IMR-90 (cell line): Measurements from ENCODE around the gene KRCC1. TPM values are rescaled to one million over a fixed set of nuclear protein-coding genes. Genes with fewer than 3 reads are reported as not detected.

Experiments used
- ATAC-seq: fragments of 200-7000 bp; cut with Tn5 transposase; 2 replicates; pipeline ENCODE4 v1.9.1; 2020; ENCODE audit warnings: low read depth, mild to moderate bottlenecking, moderate library complexity
- BruUV-seq: library from RNA; stranded (reverse); fragments of 400-500 nt; replicated peaks from 2 replicates; lab custom pipeline; 2021; lab: Mats Ljungman, UMichigan
- CTCF ChIA-PET: fragments of 300-600 bp; formaldehyde crosslinking; extraction: SDS; loops from one replicate; lab custom pipeline; 2021; ENCODE audit warnings: antibody characterized with exemption; lab: Yijun Ruan, JAX
- POLR2A ChIA-PET: fragments of 300-600 bp; sonication (Branson Sonifier 250); formaldehyde crosslinking; loops from one replicate; lab custom pipeline; 2022; ENCODE audit warnings: antibody characterized with exemption; ENCODE audit not compliant: unreplicated experiment; lab: Charles Lee
- DNase-seq: peaks from one replicate; pipeline ENCODE4 v3.0.0; 2013
- H2AFZ ChIP-seq: replicated peaks from 2 replicates; pipeline ENCODE3; 2013; ENCODE audit warnings: low read length, mild to moderate bottlenecking; ENCODE audit not compliant: poor library complexity
- H2AK5ac ChIP-seq: 2 replicates; pipeline ENCODE4 v1.6.1; 2013; ENCODE audit warnings: low read depth, low read length, inconsistent platforms
- H2AK9ac ChIP-seq: replicated peaks from 2 replicates; pipeline ENCODE3; 2013; ENCODE audit warnings: mild to moderate bottlenecking, low read depth, low read length, moderate library complexity; ENCODE audit not compliant: poor library complexity
- H2BK120ac ChIP-seq: 2 replicates; pipeline ENCODE4 v1.6.1; 2013; ENCODE audit warnings: low read depth, low read length, inconsistent platforms
- H2BK15ac ChIP-seq: 3 replicates; pipeline ENCODE4 v1.6.1; 2013; ENCODE audit warnings: low read depth, low read length, inconsistent platforms
- H2BK20ac ChIP-seq: 2 replicates; pipeline ENCODE4 v1.6.1; 2013; ENCODE audit warnings: low read depth, mild to moderate bottlenecking, inconsistent platforms, low read length, moderate library complexity
- H2BK5ac ChIP-seq: 2 replicates; pipeline ENCODE4 v1.6.1; 2013; ENCODE audit warnings: mild to moderate bottlenecking, low read depth, low read length, inconsistent platforms; ENCODE audit not compliant: poor library complexity, severe bottlenecking
- H3K14ac ChIP-seq: replicated peaks from 2 replicates; pipeline ENCODE4 v1.6.1; 2013; ENCODE audit warnings: low read depth, low read length, inconsistent platforms
- H3K18ac ChIP-seq: 2 replicates; pipeline ENCODE4 v1.6.1; 2013; ENCODE audit warnings: low read depth, low read length, control low read depth
- H3K23ac ChIP-seq: 2 replicates; pipeline ENCODE4 v1.6.1; 2013; ENCODE audit warnings: low read depth, low read length, inconsistent platforms
- H3K27ac ChIP-seq: 2 replicates; pipeline ENCODE4 v1.5.1; 2013; ENCODE audit warnings: mild to moderate bottlenecking, control low read depth, low read length; ENCODE audit not compliant: insufficient read depth
- H3K27me3 ChIP-seq: 2 replicates; pipeline ENCODE4 v1.6.1; 2013; ENCODE audit warnings: low read length; ENCODE audit not compliant: control insufficient read depth, insufficient read depth
- H3K36me3 ChIP-seq: 2 replicates; pipeline ENCODE4 v1.6.1; 2013; ENCODE audit warnings: low read length, mixed read lengths; ENCODE audit not compliant: control insufficient read depth, insufficient read depth
- H3K4ac ChIP-seq: 2 replicates; pipeline ENCODE4 v1.6.1; 2013; ENCODE audit warnings: low read depth, low read length, inconsistent platforms
- H3K4me1 ChIP-seq: 2 replicates; pipeline ENCODE4 v1.6.1; 2013; ENCODE audit warnings: low read length, mixed read lengths; ENCODE audit not compliant: control insufficient read depth, insufficient read depth
- H3K4me2 ChIP-seq: 2 replicates; pipeline ENCODE4 v1.6.1; 2013; ENCODE audit warnings: low read depth, mild to moderate bottlenecking, control low read depth, low read length, moderate library complexity
- H3K4me3 ChIP-seq: 2 replicates; pipeline ENCODE4 v1.5.1; 2013; ENCODE audit warnings: low read depth, mild to moderate bottlenecking, control low read depth, low read length, moderate library complexity; ENCODE audit not compliant: insufficient read depth
- H3K56ac ChIP-seq: 2 replicates; pipeline ENCODE4 v1.6.1; 2013; ENCODE audit warnings: low read length, inconsistent platforms; ENCODE audit not compliant: insufficient read depth; ENCODE audit errors: extremely low read depth
- H3K79me1 ChIP-seq, 2 experiments: 2 replicates each; pipeline ENCODE4 v1.6.1; 2013; ENCODE audit warnings: low read length in 2 of 2, inconsistent platforms in 1 of 2, low read depth in 1 of 2
- H3K9ac ChIP-seq: 2 replicates; pipeline ENCODE4 v1.6.1; 2013; ENCODE audit warnings: low read depth, low read length, control low read depth
- H3K9me1 ChIP-seq: 2 replicates; pipeline ENCODE4 v1.6.1; 2013; ENCODE audit warnings: low read length, inconsistent platforms; ENCODE audit not compliant: insufficient read depth
- H3K9me3 ChIP-seq: 2 replicates; pipeline ENCODE4 v1.6.1; 2013; ENCODE audit warnings: low read length; ENCODE audit not compliant: control insufficient read depth, insufficient read depth
- H4K20me1 ChIP-seq: 2 replicates; pipeline ENCODE4 v1.6.1; 2013; ENCODE audit warnings: low read length, inconsistent platforms; ENCODE audit not compliant: insufficient read depth
- H4K5ac ChIP-seq: 2 replicates; pipeline ENCODE4 v1.6.1; 2013; ENCODE audit warnings: mild to moderate bottlenecking, low read depth, low read length, control low read depth
- H4K8ac ChIP-seq, 2 experiments: 2 replicates each; pipeline ENCODE4 v1.6.1; 2013; ENCODE audit warnings: low read depth in 2 of 2, low read length in 2 of 2, control low read depth in 1 of 2, inconsistent platforms in 1 of 2
- H4K91ac ChIP-seq: 2 replicates; pipeline ENCODE4 v1.6.1; 2013; ENCODE audit warnings: low read depth, low read length, inconsistent platforms; ENCODE audit not compliant: insufficient read depth
- BHLHE40 ChIP-seq: fragments of 150-350 bp; IDR thresholded peaks from 2 replicates; pipeline ENCODE4 v1.6.1; 2016; ENCODE audit warnings: mild to moderate bottlenecking, low read depth, low read length
- CEBPB ChIP-seq: IDR thresholded peaks from 2 replicates; pipeline ENCODE4 v1.6.1; 2012; ENCODE audit warnings: low read depth, low read length, improper control_type of control experiment
- CHD1 ChIP-seq: IDR thresholded peaks from 2 replicates; pipeline ENCODE4 v1.6.1; 2012; ENCODE audit warnings: low read depth, low read length, improper control_type of control experiment
- CTCF ChIP-seq: conservative IDR thresholded peaks from 2 replicates; pipeline ENCODE4 v1.5.1; 2012; ENCODE audit warnings: mild to moderate bottlenecking, low read depth, low read length, improper control_type of control experiment
- ELK1 ChIP-seq: fragments of 150-350 bp; IDR thresholded peaks from 2 replicates; pipeline ENCODE4 v1.6.1; 2016; ENCODE audit warnings: low read depth, mild to moderate bottlenecking, low read length, moderate library complexity, borderline replicate concordance
- FOS ChIP-seq: fragments of 150-350 bp; IDR thresholded peaks from 2 replicates; pipeline ENCODE4 v1.6.1; 2016; ENCODE audit warnings: low read depth, low read length
- MAFK ChIP-seq: IDR thresholded peaks from 2 replicates; pipeline ENCODE4 v1.6.1; 2012; ENCODE audit warnings: low read depth, low read length, improper control_type of control experiment
- MAZ ChIP-seq: IDR thresholded peaks from 2 replicates; pipeline ENCODE4 v1.6.1; 2012; ENCODE audit warnings: low read depth, mild to moderate bottlenecking, low read length, improper control_type of control experiment, moderate library complexity, borderline replicate concordance
- MXI1 ChIP-seq: IDR thresholded peaks from 2 replicates; pipeline ENCODE4 v1.6.1; 2012; ENCODE audit warnings: low read depth, mild to moderate bottlenecking, low read length, moderate library complexity, borderline replicate concordance
- NFE2L2 ChIP-seq: fragments of 150-350 bp; IDR thresholded peaks from 2 replicates; pipeline ENCODE4 v1.6.1; 2016; ENCODE audit warnings: low read depth, mild to moderate bottlenecking, low read length
- POLR2A ChIP-seq: IDR thresholded peaks from 2 replicates; pipeline ENCODE4 v1.6.1; 2012; ENCODE audit warnings: mild to moderate bottlenecking, low read depth, low read length
- RAD21 ChIP-seq: IDR thresholded peaks from 2 replicates; pipeline ENCODE4 v1.6.1; 2012; ENCODE audit warnings: low read length, improper control_type of control experiment
- RCOR1 ChIP-seq: IDR thresholded peaks from 2 replicates; pipeline ENCODE4 v1.6.1; 2012; ENCODE audit warnings: mild to moderate bottlenecking, low read length, improper control_type of control experiment; ENCODE audit not compliant: insufficient replicate concordance
- RFX5 ChIP-seq: IDR thresholded peaks from 2 replicates; pipeline ENCODE4 v1.8.0; 2012; ENCODE audit warnings: low read depth, mild to moderate bottlenecking, low read length, moderate library complexity
- SMC3 ChIP-seq: fragments of 150-350 bp; IDR thresholded peaks from 2 replicates; pipeline ENCODE4 v1.6.1; 2016; ENCODE audit warnings: low read depth, mild to moderate bottlenecking, antibody characterized with exemption, low read length, moderate library complexity
- WGBS, 2 experiments: methylation state at CpG; one replicate each; pipeline versions ENCODE4 v1.1.5 to v1.1.7; 2013; ENCODE audit warnings: missing lambda C conversion rate in 2 of 2; ENCODE audit not compliant: insufficient read length in 1 of 2; ENCODE audit errors: extremely low coverage in 2 of 2; 5-methylcytosine and 5-hydroxymethylcytosine counted together
- dilution Hi-C: fragments of 300-500 bp; cut with HindIII; formaldehyde crosslinking; loops from one replicate; pipeline ENCODE4 v1.14.3; 2018; ENCODE audit warnings: low sequenced_read_pairs; ENCODE audit not compliant: unreplicated experiment
- in situ Hi-C: fragments of 300-500 bp; cut with MboI; formaldehyde crosslinking; loops from 3 replicates; pipeline ENCODE4 v1.14.3; 2019; ENCODE audit warnings: low sequenced_read_pairs, inconsistent platforms, mixed read lengths
- intact Hi-C: fragments of 100-400 bp; cut with micrococcal nuclease; formaldehyde crosslinking; loops from 2 replicates; pipeline ENCODE4 v1.10.0; 2022
- polyA plus RNA-seq, 3 experiments: library from polyadenylated mRNA; depleted of rRNA; stranded (reverse); fragments of >200 nt; gene quantifications; 2 replicates each; pipeline ENCODE4 v1.2.3, GENCODE V29; 2012; ENCODE audit warnings: low replicate concordance in 1 of 3
- total RNA-seq: library from RNA; depleted of rRNA; stranded (reverse); fragments of >200 nt; gene quantifications from 2 replicates; pipeline ENCODE4 v1.2.3, GENCODE V29; 2012
- TF ChIP-seq, protein P1 (sequence below): fragments of 150-350 bp; IDR thresholded peaks from 2 replicates; pipeline ENCODE4 v1.6.1; 2017; ENCODE audit warnings: mild to moderate bottlenecking, antibody characterized with exemption, low read length, low read depth

Gene KRCC1
- total and polyA plus RNA-seq, 2 of the 4 experiments (the other 2 are of a cell fraction): 14.3 to 16.5 TPM

GRCh38 chr2:88060907-88061275 is 5.3 kb upstream of the KRCC1 start:
- ATAC-seq: no peak
- dilution Hi-C loops (no loop called here), in situ Hi-C loops (loop anchor here (5.0 to 25.0 kb wide), 2 partner anchors 96 to 601 kb away; no protein-coding TSS in a partner anchor)

More at GRCh38 chr2:88060907-88061275, 5.3 kb upstream of the KRCC1 start:
- H3K27ac ChIP-seq: no peak overlapping the region
- H3K4me2 ChIP-seq: no peak overlapping the region
- no peaks in the 10 kb centered on the region for H4K20me1 ChIP-seq
- H4K8ac ChIP-seq: no peak overlapping the region
- DNase-seq: no peak
- no peak overlapping the region for H2BK20ac ChIP-seq
- H2AK5ac ChIP-seq: no peak overlapping the region
- ChIA-PET CTCF (interaction anchor here (0.7 to 2.1 kb wide), 9 partner anchors 9 to 130 kb away, joined by 3 to 38 read pairs (median 4); no protein-coding TSS in a partner anchor), POLR2A (no interaction called here)
- no peaks in the 10 kb centered on the region for H3K36me3 ChIP-seq
- no peak overlapping the region for H2BK120ac ChIP-seq
- intact Hi-C loops: loop anchor here (1.0 to 5.0 kb wide), 3 partner anchors 49 to 126 kb away; no protein-coding TSS in a partner anchor
- no peak overlapping the region for H2AFZ ChIP-seq
- no peak overlapping the region for H3K56ac ChIP-seq
- H3K23ac ChIP-seq: no peak overlapping the region
- no CpG with 5 or more reads among the region's 2 CpGs for WGBS, 2 experiments
- H4K5ac ChIP-seq: no peak overlapping the region
- no peak overlapping the region for H4K91ac ChIP-seq
- TF ChIP-seq CHD1 (no peak), CTCF (no peak), MAZ (no peak), FOS (no peak), ELK1 (no peak), RCOR1 (no peak), MAFK (no peak), NFE2L2 (no peak), BHLHE40 (no peak), POLR2A (no peak), CEBPB (no peak), SMC3 (no peak), RFX5 (no peak), MXI1 (no peak), RAD21 (no peak)
- TF ChIP-seq, protein P1, sequence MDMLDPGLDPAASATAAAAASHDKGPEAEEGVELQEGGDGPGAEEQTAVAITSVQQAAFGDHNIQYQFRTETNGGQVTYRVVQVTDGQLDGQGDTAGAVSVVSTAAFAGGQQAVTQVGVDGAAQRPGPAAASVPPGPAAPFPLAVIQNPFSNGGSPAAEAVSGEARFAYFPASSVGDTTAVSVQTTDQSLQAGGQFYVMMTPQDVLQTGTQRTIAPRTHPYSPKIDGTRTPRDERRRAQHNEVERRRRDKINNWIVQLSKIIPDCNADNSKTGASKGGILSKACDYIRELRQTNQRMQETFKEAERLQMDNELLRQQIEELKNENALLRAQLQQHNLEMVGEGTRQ: no peak
- no peak overlapping the region for H3K14ac ChIP-seq
- no peak overlapping the region for H3K9ac ChIP-seq
- peaks cover 5% of the 10 kb centered on the region for H3K9me1 ChIP-seq
- H3K79me1 ChIP-seq: peaks cover 0 to 6% of the 10 kb centered on the region in 2 experiments; a peak in 2 of 4 replicates
- no peaks in the 10 kb centered on the region for H3K9me3 ChIP-seq
- H2BK5ac ChIP-seq: no peak overlapping the region
- no peak overlapping the region for H3K4me3 ChIP-seq
- no TSS peak for BruUV-seq
- H2BK15ac ChIP-seq: no peak overlapping the region
- no peak overlapping the region for H3K4ac ChIP-seq
- no peak overlapping the region for H2AK9ac ChIP-seq
- peaks cover 13% of the 10 kb centered on the region for H3K27me3 ChIP-seq
- H3K4me1 ChIP-seq: peaks cover 3% of the 10 kb centered on the region
- no peak overlapping the region for H3K18ac ChIP-seq
